IPS-11a (cell line): ENCODE data around the gene PRPF19.

Experiments used
- H3K4me3 ChIP-seq: one replicate; pipeline ENCODE4 v1.5.1; 2013; ENCODE audit warnings: low read depth, low read length, control low read depth

PRPF19 gene

DNA sequence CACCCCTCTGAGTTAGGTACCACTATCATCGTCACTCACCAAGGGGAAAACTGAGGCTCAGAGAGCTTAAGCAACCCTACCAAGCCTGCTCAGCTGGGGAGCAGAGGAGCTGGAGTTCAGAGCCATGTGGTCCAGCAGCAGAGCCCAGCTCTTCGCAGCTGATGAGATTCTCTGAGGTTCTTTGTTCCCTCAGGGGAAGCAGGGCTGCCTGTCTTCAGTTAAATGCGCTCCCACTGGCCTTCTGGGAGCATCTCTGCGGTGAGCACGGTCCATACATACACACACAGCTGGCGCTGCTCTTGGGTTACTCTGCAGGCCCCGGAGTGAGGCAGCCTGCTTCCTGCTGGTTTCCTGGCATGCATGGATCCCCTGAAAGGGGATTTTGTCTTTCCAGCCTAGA, 45.4 kb downstream of the PRPF19 start:
- H3K4me3 ChIP-seq = no peak overlapping the region

DNA sequence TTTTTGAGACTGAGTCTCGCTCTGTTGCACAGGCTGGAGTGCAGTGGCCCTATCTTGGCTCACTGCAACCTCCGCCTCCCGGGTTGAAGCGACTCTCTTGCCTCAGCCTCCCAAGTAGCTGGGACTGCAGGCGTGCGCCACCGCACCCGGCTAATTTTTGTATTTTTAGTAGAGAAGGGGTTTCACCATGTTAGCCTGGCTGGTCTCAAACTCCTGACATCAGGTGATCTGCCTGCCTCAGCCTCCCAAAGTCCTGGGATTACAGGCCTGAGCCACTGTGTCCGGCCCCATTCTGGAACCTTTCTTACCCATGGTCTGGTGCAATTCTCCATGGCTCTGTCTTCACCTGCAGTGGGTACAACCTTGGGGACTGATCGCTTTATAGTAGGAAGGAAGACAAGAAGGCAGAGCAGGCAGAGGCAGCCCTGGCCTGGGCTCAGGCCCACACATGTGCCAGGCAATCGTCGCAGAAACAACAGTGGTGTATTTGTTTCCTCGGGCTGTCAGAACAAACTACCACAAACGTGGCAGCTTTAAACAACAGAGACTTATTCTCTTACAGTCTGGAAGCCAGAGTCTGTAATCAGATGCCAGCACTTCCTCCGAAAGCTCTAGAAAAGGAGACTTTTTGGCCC, 46.7 kb downstream of the PRPF19 start:
- no peak overlapping the region for H3K4me3 ChIP-seq

DNA sequence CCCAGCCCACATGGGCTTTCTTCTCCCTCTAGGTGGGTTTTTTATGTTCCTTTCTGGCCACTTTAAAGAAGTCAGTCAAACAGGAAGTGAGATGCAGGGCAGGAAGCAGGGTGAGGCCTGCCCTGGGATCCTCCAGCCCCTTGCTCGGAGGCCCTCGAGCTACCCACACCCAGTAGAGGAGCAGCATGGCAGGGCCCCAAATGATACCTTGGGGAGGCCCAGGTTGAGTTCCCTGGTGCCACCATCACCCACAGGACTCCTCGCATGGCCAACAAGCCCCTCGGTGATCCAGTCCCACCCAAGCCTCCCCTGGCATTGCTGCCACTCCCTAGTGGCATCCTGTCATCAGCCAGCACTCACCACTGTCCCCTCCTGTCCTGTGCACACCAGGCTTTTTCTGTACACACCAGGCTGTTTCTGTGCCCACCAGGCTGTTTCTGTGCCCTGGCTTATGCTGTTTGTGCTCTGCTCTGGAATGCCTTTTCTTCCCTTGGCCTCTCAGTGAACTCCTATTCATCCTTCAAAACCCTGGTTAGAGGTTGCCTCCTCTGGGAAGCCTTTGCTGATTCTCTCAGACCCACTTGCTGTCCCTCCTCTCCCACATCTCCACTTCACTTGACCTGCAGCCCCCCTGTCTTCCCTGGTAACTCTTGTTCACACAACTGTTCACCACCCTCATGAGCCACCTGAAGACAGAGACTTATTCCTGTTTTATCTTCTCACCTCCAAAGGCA, 47.5 kb downstream of the PRPF19 start:
- H3K4me3 ChIP-seq = no peak overlapping the region

GRCh38 chr11:60858236-60858635, 48.1 kb downstream of the PRPF19 start:
- no peak overlapping the region for H3K4me3 ChIP-seq

- no peak overlapping the region for H3K4me3 ChIP-seq
These were observed 48.8 kb downstream of the PRPF19 start for GRCh38 chr11:60857378-60858232.

DNA sequence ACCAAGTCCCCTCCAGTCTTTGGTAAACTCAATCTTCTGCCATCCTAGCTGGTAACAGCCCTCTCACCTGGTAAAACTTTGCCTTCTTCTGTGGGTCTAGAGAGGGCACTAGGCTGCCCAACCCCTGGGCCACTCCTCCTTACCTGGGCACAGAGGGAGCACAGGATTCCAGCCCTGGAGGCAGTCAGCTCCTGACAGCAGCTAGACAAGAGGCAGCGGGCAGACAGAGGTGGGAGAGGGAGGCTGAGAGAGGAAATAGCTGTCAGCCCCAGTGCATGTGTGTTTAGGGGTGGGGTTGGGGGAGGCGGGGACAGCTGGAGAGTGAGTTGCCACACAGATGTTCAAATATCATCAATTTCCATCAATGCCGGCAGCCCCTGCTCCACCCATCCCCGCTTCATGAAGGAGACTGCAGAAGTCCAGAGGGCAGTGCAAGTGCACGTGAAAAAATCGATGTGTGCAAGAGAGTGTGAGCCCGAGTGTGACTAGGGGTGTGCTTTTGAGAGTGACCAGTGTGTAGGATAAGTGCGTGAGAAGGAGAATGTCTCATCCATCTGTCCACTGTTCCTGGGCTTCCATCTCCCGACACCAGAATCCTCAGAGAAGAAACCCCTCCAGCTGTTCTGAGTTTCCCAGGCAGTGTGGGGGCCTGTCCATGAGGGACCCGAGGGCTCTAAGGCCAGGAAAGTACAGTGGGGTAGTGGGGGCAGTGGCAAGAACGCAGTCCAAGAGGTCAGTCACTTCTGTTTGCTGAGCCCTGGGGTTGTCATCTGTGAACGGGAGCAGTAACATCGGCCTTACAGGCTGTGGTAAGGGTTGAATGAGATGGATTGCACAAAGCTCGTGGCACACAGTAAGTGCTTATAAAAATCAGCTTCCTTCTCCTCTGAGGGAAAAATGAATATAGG, 50.4 kb downstream of the PRPF19 start, which contains the start of gene PTGDR2:
PTGDR2 (minus strand) TSS at position 225 of the 908 bp plus-strand sequence. CDS start 2,228 bp downstream, outside the sequence.
- no peak within 1 kb of the TSS for H3K4me3 ChIP-seq

GRCh38 chr11:60854847-60855725, 51.3 kb downstream of the PRPF19 start:
- H3K4me3 ChIP-seq = no peak overlapping the region

DNA sequence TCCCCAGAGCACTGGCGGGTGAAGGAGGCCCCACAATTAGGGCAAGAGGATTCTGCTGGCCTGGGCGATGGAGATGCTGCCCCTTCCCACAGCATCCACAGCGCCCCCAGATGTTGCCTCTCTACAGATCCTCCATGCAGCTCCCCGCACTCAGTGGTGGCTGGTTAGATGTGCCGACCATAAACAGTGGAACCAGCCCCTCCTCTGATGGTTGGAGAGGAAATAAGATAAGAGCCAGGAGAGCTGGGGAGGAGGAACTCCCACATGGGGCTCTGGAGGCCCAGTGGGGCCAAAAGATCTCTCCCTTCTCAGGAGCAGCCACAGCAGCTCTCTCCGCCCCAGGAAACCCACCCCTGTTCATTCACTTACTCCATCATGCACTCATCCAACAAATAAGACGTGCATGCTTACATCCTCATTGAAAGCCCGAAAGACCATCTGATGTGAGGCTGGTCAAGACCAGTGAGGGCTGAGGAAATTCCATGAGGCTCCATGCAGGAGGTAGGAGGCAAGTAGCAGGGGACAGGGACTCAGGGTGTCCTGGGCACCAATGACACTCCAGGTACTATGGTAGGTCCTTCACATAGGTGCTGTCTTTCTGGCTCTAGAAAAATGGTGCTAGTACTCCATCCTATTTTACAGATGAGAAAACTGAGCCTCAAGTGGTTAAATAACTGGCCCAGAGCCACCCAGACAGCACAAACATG, 52.1 kb downstream of the PRPF19 start:
- H3K4me3 ChIP-seq = no peak overlapping the region

- no peak overlapping the region for H3K4me3 ChIP-seq
These were observed 53.1 kb downstream of the PRPF19 start for GRCh38 chr11:60852982-60853950.

DNA sequence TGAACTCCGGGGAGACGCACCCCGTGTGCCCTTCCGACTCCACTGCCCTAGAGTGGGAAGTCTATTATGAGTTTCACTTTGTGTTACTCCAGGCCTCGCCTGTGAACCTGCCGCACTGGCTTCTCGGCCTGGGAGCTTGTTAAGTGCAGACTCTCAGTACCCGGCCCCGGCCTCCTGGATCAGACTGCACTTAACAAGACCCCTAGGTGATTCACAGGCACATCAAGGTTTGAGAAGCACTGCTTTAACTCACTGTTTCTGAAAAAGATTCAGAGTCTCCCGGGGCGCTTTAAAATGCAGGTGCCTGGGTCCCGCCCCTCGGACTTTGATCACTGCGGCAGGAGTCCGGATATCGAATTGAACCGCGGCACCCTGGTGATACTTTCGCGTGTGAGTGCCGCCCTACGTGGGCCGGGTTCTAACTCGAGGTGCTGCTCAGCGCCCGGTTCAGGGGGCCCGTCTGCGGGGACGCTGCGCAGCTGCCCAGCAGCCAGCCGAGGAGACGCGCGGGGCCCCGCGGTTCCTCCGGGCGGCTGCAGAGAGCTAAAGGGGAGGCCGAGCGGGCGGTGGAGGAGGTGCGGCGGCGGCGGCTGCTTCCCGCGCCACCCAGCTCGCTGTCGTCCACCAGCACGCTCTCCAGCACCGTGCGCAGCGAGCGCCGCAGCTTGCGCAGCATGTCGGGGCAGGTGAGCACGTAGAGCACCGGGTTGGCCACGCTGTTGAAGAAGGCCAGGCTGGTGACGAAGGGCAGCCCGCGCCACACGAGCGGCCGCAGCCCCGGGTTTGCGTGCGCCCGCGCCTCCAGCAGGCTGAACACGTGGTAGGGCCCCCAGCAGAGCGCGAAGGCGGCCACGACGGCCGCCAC, 54.0 kb downstream of the PRPF19 start:
- no peak overlapping the region for H3K4me3 ChIP-seq

GRCh38 chr11:60851327-60852104, 54.9 kb downstream of the PRPF19 start:
- H3K4me3 ChIP-seq = no peak overlapping the region

- no peak overlapping the region for H3K4me3 ChIP-seq
These were observed 56.5 kb downstream of the PRPF19 start for GRCh38 chr11:60849641-60850520.

GRCh38 chr11:60848714-60849151, 57.7 kb downstream of the PRPF19 start:
- H3K4me3 ChIP-seq = no peak overlapping the region

GRCh38 chr11:60847896-60848295, 58.5 kb downstream of the PRPF19 start:
- H3K4me3 ChIP-seq = no peak overlapping the region

GRCh38 chr11:60847281-60847680, 59.1 kb downstream of the PRPF19 start:
- no peak overlapping the region for H3K4me3 ChIP-seq
